ENCODE measurements around the gene ZNRF2.

Gene ZNRF2

DNA sequence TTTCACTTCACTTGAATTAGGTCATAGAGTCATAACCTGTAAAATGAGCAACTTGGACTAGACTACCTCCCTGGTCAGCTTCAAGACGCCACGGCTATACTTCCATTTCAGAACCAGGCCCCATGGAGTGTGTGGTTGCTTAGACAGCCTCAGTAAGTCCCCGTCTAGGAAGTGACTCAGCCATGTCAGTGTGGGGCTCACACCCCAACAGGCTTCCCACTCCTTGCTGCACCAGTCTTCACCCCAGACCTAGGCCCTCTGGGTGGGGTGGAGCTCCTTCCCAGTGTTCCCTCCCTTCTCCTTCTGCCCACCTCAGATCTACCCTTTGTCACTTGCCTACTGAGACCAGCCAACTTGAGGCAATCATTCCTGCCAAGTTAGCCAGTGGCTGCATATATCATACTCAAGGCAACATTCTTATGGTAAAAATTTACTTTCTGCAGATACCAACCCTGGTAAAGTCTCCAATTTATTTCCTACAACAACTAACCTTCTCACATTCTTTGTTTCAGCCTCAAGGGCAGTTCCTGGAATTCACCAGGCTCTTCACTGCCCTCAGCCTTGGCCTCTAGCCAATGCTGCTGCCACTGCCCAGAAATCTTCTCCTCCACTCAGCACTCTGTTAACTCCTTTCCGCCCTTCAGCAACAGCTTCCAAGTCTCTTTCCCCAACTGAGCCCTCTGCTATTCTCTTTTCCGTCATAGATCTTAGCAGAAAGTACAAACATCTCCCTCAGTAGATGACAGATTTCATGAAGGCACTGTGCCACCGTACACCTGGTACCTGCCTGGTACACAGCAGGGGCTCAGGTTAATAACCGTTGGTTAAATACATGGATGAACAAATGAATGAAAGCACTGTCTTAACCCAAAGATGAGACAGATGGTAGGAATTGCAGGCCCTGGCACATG is 31.3 kb upstream of the ZNRF2 start:
- DNase-seq (ENCODE audit: low read depth) = no peak
- H3K4me3 ChIP-seq (ENCODE audit: low read depth, low read length) = no peak overlapping the region
- no peak for TF ChIP-seq CTCF (IDR thresholded peaks at IDR 0.05; ENCODE audit: insufficient read depth, low read depth, low read length, missing control alignments)

DNA sequence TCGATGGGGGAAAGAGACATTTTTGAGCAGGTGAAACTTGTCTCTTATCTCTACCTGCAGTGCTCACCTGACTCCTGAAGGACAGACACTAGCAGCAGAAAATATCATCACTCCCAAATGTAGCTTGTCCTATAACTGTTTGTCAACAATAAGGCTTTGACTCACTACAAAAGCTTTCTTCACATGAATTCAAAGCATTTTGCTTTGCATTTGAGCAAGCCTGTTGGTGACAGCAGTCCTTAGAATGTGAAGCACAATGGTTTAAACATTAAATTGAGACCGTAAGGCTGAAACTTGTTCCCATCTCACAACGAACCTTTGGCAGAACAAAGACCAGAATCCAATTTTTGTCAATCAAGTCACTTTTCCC is 30.6 kb upstream of the ZNRF2 start:
- no peak for DNase-seq (ENCODE audit: low read depth)
- no peak for TF ChIP-seq CTCF (IDR thresholded peaks at IDR 0.05; ENCODE audit: insufficient read depth, low read depth, low read length, missing control alignments)
- H3K4me3 ChIP-seq (ENCODE audit: low read depth, low read length) = no peak overlapping the region

- no peak for DNase-seq (ENCODE audit: low read depth)
- no peak overlapping the region for H3K4me3 ChIP-seq (ENCODE audit: low read depth, low read length)
- no peak for TF ChIP-seq CTCF (IDR thresholded peaks at IDR 0.05; ENCODE audit: insufficient read depth, low read depth, low read length, missing control alignments)
These were observed 30.1 kb upstream of the ZNRF2 start for GRCh38 chr7:30254248-30254647.

- no peak overlapping the region for H3K4me3 ChIP-seq (ENCODE audit: low read depth, low read length)
- DNase-seq (ENCODE audit: low read depth) = no peak
- TF ChIP-seq CTCF (IDR thresholded peaks at IDR 0.05; ENCODE audit: insufficient read depth, low read depth, low read length, missing control alignments) = no peak
These were observed 29.7 kb upstream of the ZNRF2 start for GRCh38 chr7:30254717-30255063.

GRCh38 chr7:30255064-30255769 is 29.2 kb upstream of the ZNRF2 start:
- no peak for TF ChIP-seq CTCF (IDR thresholded peaks at IDR 0.05; ENCODE audit: insufficient read depth, low read depth, low read length, missing control alignments)

DNA sequence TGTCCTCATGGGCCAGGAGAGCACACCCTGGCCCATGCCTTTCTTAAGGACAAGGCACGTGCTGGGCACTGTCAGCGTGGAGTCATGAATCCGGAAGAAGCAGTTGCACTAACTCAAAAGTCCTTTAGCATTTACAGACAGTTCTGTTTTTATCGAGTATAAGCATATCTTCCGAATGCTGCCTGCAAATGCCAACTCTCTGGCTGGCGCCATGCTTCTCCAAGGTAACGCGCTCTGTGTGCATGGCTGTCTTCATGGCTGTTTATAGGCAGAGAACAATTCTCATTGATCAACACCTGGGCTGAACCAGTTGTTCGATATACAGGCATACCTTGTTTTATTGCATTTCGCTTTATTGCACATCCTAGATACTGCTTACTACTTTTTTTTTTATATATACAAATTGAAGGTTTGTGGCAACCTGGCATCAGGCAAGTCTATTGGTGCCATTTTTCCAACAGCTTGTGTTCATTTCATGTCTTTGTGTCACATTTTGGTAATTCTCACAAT is 28.0 kb upstream of the ZNRF2 start:
- DNase-seq (ENCODE audit: low read depth) = no peak
- TF ChIP-seq CTCF (IDR thresholded peaks at IDR 0.05; ENCODE audit: insufficient read depth, low read depth, low read length, missing control alignments) = no peak

More at GRCh38 chr7:30255064-30255769, 29.2 kb upstream of the ZNRF2 start:
- no peak overlapping the region for H3K4me3 ChIP-seq (ENCODE audit: low read depth, low read length)
- DNase-seq (ENCODE audit: low read depth) = no peak

More for the DNA sequence above, 28.0 kb upstream of the ZNRF2 start:
- no peak overlapping the region for H3K4me3 ChIP-seq (ENCODE audit: low read depth, low read length)

Data from GM12865 (cell line).